Activated effector memory CD4-positive, alpha-beta T cell treated with Interleukin-2 at 50 U/mL for 16 hours (primary cell): ENCODE measurements around the gene NR4A1.
"Not testable (repeated sequence)": the region's sequence is repeated elsewhere in the genome, so short reads cannot be mapped to it uniquely, and the experiment has no call there.

Source experiments
- DNase-seq: peaks from one replicate; pipeline ENCODE4 v3.0.0-alpha.2; 2020

NR4A1 gene

GRCh38 chr12:52082026-52082668 lies 30.9 kb downstream of the NR4A1 start:
- DNase-seq = no peak

- DNase-seq = no peak
Observed at GRCh38 chr12:52082669-52082987, 31.4 kb downstream of the NR4A1 start.

DNA sequence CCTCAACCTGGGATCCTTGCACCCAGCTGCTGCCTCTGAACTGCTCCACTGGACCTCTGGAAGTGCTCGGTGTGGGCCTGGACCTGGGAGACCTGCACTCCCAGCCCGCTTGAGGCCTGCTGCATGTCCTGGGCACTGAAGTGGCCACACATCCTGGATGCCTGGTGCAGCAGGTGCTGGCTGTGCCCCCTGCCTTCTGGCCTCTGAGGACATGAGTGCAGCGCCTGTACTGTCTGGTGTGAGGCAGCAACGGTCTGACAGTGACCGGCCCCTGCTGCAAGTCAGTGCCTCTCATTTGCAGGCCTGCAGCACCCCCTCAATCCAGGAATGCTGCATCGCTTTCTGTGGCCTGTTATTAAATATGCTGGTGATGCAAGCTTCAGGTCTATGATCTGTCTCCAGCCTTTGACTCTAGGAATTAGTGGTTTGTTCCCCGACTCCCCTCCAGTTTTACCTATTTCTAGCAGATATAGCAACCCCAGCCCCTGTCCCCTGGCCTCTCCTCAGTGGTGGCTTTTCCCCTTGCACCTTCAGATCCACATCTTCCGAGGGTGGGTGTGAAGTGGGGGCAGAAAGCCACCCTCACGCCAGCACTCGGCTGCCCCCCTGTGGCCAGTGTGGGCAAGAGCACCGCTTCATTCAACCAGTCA lies 31.9 kb downstream of the NR4A1 start:
- peak; percentile 39 for DNase-seq

DNA sequence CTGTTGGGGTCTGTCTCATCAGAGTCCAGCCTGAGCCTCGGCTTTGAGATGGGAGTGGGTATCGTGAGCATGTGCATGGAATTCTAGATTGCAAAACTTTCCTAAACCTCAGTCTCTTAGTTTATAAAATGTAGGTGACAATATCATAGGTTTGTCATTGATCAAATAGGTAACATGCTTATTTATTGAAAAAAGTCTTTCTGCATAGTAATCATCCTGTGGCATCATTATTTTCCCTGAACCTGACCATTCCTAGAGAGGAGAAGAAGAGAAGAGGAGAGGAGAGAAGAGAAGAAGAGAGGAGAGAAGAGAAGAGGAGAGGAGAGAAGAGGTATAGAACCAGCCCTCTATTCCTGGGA lies 32.4 kb downstream of the NR4A1 start:
- DNase-seq = no peak

DNA sequence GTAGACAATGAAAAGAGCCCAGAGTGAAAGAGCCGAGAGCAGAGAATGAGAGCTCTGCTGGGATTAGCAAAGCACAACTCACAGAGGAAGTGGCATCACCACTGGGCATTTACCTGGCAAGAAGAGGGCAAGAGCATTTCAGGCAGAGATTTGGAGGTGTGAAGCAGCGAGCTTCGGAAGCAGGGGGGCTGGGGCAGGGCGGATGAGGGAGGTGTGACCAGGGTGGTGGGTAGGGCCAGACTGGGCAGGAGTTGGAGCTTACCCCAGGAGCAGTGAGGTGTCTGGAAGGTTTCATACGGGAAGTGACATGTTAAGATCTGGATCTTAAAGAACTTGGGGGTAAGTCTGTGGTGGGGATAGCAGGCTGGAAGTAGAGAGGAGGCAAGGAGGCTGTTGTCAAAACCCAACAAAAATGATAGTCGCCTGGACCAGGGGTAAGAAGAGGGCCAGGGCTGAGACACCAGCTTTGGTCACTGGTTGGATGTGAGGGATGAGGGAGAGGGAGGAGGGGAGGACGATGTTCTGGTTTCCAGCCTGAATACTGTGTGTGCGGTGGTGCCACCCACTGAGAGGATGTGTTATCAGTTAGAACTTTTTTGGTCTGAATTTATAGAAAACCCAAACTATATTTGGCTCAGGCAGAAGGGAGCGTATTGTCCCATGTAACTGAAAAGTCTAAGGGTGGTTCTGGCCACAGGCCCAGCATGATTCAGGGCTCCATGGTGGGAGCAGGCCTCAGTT lies 33.4 kb downstream of the NR4A1 start:
- no peak for DNase-seq

DNA sequence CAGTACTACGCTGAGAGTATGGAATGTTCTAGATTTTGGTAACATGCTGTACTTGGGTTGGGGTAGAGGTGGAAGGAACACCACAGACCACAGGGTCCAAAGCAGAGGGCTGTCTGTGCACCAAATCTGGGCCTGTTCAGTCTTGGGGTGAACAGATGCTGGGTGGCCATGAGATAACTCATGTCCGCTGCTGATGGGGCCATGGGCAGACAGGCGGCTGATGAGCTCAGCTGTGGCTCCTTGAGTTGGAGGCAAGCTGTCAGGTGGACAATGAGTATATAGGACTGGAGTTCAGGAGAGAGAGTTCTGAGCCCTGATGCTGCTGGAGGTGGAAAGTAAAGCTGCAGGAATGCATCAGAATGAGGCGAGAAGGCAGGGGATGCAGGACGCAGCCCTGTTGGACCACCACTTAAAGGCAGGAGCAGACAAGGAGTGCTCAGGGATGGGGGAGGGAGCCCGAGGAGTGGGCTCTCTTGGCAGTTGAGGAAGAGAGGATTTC lies 34.5 kb downstream of the NR4A1 start:
- no peak for DNase-seq

GRCh38 chr12:52086366-52086765 lies 35.1 kb downstream of the NR4A1 start:
- no peak for DNase-seq

DNA sequence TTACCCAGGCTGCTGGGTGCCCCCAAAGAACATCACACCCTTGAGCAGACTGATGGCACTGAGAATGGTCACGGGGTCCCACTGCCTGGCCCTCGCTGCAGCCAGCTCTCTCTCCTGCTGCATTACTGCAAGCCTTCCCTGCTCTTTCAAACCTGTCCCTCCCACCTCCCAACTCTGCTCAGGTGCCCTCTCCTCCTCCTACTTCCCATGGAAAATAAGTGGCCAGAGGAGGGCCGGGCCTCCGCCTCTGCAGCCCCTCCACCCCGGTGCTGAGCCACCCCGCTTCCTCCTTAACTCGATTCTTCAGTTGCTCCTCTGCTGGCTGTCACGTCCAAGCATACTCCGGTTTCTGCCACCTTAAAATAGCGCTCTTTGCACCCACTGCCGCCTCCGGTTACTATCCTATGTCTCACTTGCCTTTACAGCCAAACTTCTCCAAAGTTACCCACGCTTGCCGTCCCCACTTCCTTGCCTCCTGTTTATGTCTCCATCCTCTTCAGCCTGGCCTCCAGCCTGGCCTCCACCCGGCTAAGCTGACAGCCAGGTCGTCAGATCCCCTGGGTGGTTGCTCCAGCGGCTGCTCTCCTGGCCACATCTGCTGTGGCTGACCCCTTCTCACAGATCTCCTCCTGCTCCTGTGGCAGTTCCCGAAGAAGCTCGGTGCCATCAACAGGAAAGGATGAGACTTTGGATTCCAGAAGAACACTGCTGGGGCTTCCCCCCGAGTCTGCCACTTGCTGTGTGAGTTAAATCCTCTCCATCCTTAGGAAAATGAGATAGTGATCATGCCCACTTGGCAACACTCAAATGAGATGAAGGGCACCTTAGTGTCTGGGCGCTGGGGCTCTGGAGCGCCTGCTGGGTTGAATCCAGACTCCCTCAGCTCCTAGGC lies 35.9 kb downstream of the NR4A1 start:
- DNase-seq = no peak

DNA sequence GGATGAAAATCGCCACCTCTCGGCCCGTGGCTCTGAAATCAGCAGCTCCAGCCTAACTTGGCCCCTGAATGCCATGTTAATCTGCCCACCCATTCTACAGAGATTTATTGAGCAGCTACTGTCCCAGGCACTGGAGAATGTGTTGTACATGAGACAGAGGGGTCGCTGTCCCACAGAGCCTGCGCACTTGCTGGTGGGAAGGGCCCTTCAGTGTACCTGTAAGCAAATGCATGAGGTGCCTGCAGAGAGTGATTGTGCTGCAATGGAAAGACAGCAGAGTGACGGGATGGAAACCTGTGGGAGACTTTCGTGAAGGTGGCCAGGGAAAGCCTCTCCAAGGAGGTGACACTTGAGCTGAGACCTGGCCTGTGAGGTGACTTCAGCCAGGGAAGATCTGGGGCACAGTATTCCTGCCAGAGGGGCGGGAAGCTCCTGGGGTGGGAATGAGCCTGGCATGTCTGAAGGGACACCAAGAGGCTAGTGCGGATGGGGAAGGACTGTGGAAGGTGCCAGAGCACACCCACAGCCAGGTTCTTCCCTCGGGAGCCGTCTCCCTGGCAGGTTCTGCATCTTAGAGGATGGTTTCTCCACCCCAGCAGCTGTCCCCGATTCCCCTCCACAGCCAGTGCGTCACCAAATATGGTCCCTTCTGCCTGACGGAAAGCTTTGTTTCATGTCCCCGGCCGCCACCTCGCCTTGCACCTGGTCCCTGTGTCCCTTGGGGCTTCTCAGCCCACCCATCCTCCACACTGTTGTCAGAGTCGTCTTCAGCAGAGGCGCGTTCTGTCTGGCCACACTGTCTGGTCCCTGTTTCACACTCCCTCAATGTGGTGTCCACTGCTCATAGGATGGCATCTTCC lies 36.9 kb downstream of the NR4A1 start:
- no peak for DNase-seq

- DNase-seq = no peak
Observed at GRCh38 chr12:52089491-52089890, 38.2 kb downstream of the NR4A1 start.

GRCh38 chr12:52090291-52090690 lies 39.0 kb downstream of the NR4A1 start:
- DNase-seq = no peak

- DNase-seq = no peak
Observed at GRCh38 chr12:52091061-52091460, 39.8 kb downstream of the NR4A1 start.

DNA sequence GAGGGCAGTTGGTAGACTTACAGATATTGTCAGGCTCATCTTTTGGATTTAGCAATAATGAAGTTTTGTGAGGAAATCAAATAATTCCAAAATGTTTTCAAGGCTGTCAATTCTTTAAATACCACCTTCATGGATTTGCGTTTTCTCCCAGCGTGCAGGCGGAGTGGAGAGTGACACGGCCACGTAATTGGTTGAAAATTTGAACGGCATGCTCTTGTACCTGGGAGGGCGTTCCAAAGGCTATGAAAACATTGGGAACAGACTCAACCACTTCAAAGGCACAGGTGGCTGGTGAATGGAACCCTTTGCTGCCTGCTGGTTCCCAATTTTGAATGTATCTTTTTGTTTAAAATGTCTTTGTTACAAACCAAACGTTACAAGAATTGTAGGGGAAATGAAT lies 40.6 kb downstream of the NR4A1 start:
- DNase-seq = no peak

DNA sequence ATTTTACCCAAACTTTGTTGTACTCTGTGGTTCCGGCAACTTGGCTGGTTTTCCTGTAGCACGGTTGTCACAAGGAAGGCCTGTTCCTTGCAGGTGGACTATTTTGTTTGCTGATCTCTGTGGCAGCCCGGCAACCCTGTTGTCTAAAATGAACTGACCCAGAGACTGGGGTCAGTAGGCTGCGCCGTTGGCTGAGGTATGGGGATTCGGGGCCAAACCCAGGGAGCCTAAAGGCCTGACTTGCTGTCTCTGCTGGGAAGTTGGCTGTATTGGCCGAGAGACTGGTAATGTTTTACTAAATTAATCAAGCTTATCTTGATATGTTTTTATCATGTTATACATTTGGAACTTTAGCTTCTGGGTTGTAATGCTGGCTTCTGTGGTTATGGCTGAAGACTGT lies 42.1 kb downstream of the NR4A1 start:
- no peak for DNase-seq

DNA sequence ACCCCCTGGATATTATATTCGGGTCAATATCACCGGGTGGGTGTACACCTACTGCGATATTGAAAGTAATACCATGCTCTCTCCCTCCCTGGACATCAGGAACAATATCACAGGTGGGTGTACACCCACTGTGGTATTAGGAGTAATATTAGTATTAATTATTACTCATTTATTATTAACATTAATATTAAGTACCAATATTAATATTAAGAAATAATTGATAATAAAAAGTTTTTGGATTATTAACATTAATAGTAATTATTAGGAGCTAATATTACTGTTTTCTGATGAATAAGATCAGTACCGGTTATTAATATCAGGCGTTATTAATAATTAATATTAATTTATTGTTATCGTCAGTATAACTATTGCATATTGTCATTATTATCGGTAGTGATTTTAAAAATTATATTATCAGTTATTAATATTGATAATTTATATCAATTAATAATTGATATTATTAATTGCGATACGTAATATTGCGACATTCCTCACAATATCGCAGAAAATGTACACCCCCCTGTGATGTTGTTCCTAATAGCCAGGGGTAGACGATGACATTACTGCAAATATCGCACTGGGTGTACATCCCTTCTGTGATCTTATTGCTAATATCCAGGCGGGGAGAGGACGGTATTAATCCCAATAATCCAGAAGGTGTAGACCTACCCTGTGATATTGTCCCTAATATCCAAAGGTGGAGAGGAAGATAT lies 45.2 kb downstream of the NR4A1 start:
- no peak for DNase-seq

DNA sequence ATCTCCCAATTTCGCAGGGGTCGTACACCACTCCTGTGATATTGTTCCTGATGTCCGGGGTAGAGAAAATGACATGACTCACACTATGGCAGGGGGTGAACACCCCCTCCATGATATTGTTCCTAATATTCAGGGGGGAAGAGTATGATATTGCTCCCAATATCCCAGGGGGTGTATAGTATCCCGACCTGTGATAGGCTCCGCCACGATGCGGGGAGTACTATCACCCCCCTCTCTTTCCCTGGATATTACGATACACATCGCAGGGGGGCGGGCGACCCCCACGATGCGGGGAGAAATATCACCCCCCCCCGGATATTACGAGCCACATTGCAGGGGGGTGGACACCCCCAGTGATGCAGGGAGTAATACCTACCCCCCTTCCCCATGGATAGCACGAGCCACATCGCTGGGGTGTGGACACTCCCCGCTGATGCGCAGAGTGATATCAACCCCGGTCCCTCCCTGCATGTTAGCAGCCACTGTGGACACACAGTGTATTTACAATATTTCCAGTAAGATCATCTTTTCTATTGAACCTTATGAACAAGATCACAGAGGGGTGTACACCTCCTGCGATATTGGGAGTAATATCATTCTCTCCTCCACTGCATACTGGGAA lies 45.9 kb downstream of the NR4A1 start:
- no peak for DNase-seq

DNA sequence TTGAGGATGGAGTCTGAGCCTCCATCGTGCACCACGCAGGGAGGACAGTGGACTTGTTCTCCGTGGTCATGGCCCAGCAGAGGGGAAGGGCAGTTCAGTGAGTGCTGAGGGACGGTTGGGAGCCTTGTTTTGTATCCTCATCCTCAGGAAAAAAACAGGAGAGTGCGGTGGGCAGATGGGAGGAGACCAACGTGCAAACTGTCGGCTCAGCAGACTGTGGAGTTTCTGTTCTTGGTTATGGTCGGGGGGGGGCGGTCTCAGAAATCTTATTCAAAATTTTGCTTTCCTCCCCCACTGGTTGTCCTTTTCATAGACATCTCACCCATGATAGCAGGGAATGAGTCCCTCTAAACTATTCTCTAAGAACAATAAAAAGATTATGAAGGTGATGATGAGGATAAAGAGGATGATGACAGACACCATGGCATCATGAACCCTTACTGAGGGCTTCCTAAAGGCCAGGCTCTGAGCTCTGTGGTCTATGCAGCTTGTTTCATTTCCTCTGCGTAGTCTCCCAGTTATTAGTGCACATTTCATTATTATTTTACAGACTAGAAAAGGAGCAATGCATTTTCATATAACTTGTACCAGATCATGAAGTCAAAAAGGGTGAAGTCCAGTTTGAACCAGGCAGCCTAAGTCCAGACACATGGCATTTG lies 53.3 kb downstream of the NR4A1 start:
- not testable (repeated sequence) for DNase-seq
